HG03280 (cell line): Measurements from ENCODE around the gene FOXI2.

Experiments used
- ATAC-seq: cut with Tn5 transposase; IDR thresholded peaks from one replicate; pipeline ENCODE4 v1.9.1; 2021; ENCODE audit warnings: mild to moderate bottlenecking, moderate library complexity; ENCODE audit not compliant: unreplicated experiment

The FOXI2 gene

GRCh38 chr10:127740596-127740995 lies 3.6 kb downstream of the FOXI2 start:
- ATAC-seq: no peak

- no peak for ATAC-seq
Measured at GRCh38 chr10:127743205-127743604, 6.2 kb downstream of the FOXI2 start.

GRCh38 chr10:127744956-127745355 lies 8.0 kb downstream of the FOXI2 start:
- no peak for ATAC-seq

- no peak for ATAC-seq
Measured at GRCh38 chr10:127745861-127746260, 8.9 kb downstream of the FOXI2 start.

GRCh38 chr10:127755753-127756152 lies 18.8 kb downstream of the FOXI2 start:
- ATAC-seq: no peak

GRCh38 chr10:127756264-127756663 lies 19.3 kb downstream of the FOXI2 start:
- no peak for ATAC-seq

GRCh38 chr10:127757033-127757432 lies 20.0 kb downstream of the FOXI2 start:
- ATAC-seq: no peak

GRCh38 chr10:127759276-127759675 lies 22.3 kb downstream of the FOXI2 start:
- ATAC-seq: no peak

GRCh38 chr10:127762925-127763324 lies 25.9 kb downstream of the FOXI2 start:
- ATAC-seq: no peak

GRCh38 chr10:127774766-127775559 lies 38.0 kb downstream of the FOXI2 start:
- ATAC-seq: no peak

GRCh38 chr10:127776816-127777215 lies 39.8 kb downstream of the FOXI2 start:
- no peak for ATAC-seq

- ATAC-seq: no peak
Measured at GRCh38 chr10:127781412-127781811, 44.4 kb downstream of the FOXI2 start.

GRCh38 chr10:127787873-127788272 lies 50.9 kb downstream of the FOXI2 start:
- ATAC-seq: no peak

- no peak for ATAC-seq
Measured at GRCh38 chr10:127790066-127790624, 53.2 kb downstream of the FOXI2 start.
